BE2C (cell line): Measurements from ENCODE around the gene SCRN2.

Experiments
- DNase-seq: peaks from one replicate; pipeline ENCODE4 v3.0.0-alpha.2; 2020
- H3K27me3 ChIP-seq: fragments of 250-450 bp; sonication (Bioruptor Pico); 2 replicates; pipeline ENCODE4 v1.5.1; 2020; ENCODE audit warnings: mild to moderate bottlenecking
- H3K36me3 ChIP-seq: fragments of 250-450 bp; sonication (Bioruptor Pico); 2 replicates; pipeline ENCODE4 v1.5.1; 2020; ENCODE audit warnings: mild to moderate bottlenecking
- H3K4me1 ChIP-seq: fragments of 250-450 bp; sonication (Bioruptor Pico); 2 replicates; pipeline ENCODE4 v1.5.1; 2020
- H3K4me3 ChIP-seq: 2 replicates; pipeline ENCODE4 v1.5.1; 2011; ENCODE audit warnings: low read depth, low read length
- H3K9me3 ChIP-seq: fragments of 250-450 bp; sonication (Bioruptor Pico); 2 replicates; pipeline ENCODE4 v1.5.1; 2020
- CTCF ChIP-seq: IDR thresholded peaks from 2 replicates; pipeline ENCODE4 v1.5.1; 2012; ENCODE audit warnings: mild to moderate bottlenecking, low read depth, low read length

Gene SCRN2

DNA sequence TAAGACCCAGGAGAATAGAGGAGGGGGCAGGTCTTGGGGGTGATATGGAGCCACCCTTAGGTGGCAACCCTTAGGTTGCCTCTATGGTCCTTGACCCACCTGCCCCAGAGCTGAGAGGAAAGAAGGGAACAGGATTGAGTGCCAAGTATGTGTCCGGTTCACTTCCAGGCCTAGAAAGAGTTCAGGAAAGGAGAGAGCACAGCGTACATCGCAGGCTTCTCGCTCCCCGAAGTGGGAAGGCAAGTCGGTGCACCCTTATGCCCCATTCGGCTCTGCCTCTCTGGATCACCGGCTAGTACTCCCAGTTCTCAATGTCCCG, 9.3 kb upstream of the SCRN2 start:
- Histone ChIP-seq H3K4me1 (no peaks in the 10 kb centered on the region), H3K4me3 (no peak overlapping the region), H3K36me3 (no peaks in the 10 kb centered on the region), H3K27me3 (peaks cover 99% of the 10 kb centered on the region), H3K9me3 (no peaks in the 10 kb centered on the region)
- TF ChIP-seq CTCF = no peak
- no peak for DNase-seq

GRCh38 chr17:47848198-47848513, 7.1 kb upstream of the SCRN2 start:
- no peaks in the 10 kb centered on the region for H3K36me3 ChIP-seq
- no peak overlapping the region for H3K4me3 ChIP-seq
- DNase-seq = no peak
- peaks cover 88% of the 10 kb centered on the region for H3K27me3 ChIP-seq
- peaks cover 3% of the 10 kb centered on the region; the same call in 1 of the 2 replicates for H3K4me1 ChIP-seq
- TF ChIP-seq CTCF = no peak
- H3K9me3 ChIP-seq = no peaks in the 10 kb centered on the region

- DNase-seq = no peak
- Histone ChIP-seq H3K36me3 (no peaks in the 10 kb centered on the region), H3K4me3 (no peak overlapping the region), H3K4me1 (peaks cover 3% of the 10 kb centered on the region; the same call in 1 of the 2 replicates), H3K27me3 (peaks cover 82% of the 10 kb centered on the region), H3K9me3 (no peaks in the 10 kb centered on the region)
- TF ChIP-seq CTCF = peak; percentile 26; the same call in 1 of the 2 replicates
These were observed 6.5 kb upstream of the SCRN2 start for GRCh38 chr17:47847341-47848197.

GRCh38 chr17:47846716-47847340, 5.8 kb upstream of the SCRN2 start:
- no peaks in the 10 kb centered on the region for H3K9me3 ChIP-seq
- peaks cover 3% of the 10 kb centered on the region; the same call in 1 of the 2 replicates for H3K4me1 ChIP-seq
- peaks cover 74% of the 10 kb centered on the region for H3K27me3 ChIP-seq
- no peaks in the 10 kb centered on the region for H3K36me3 ChIP-seq
- TF ChIP-seq CTCF = no peak
- no peak overlapping the region for H3K4me3 ChIP-seq
- no peak for DNase-seq

- peaks cover 3% of the 10 kb centered on the region; the same call in 1 of the 2 replicates for H3K4me1 ChIP-seq
- TF ChIP-seq CTCF = no peak
- H3K27me3 ChIP-seq = peaks cover 64% of the 10 kb centered on the region
These were observed 4.6 kb upstream of the SCRN2 start for GRCh38 chr17:47845716-47846075.

More at GRCh38 chr17:47845716-47846075, 4.6 kb upstream of the SCRN2 start:
- no peak overlapping the region for H3K4me3 ChIP-seq
- H3K9me3 ChIP-seq = no peaks in the 10 kb centered on the region
- H3K36me3 ChIP-seq = no peaks in the 10 kb centered on the region
- no peak for DNase-seq
